ENCODE data around the gene INPP5A.

The INPP5A gene

GRCh38 chr10:132611026-132611910, 73.7 kb downstream of the INPP5A start:
- Histone ChIP-seq H3K36me3 (ENCODE audit: control insufficient read depth, insufficient read depth, low read length) (no peaks in the 10 kb centered on the region), H4K8ac (ENCODE audit: low read depth, low read length) (no peak overlapping the region), H3K4me2 (ENCODE audit: low read length) (no peak overlapping the region), H3K4ac (ENCODE audit: low read depth, low read length) (no peak overlapping the region), H3K27me3 (ENCODE audit: insufficient read depth, low read length, poor library complexity) (no peaks in the 10 kb centered on the region), H3K56ac (ENCODE audit: low read length) (no peak overlapping the region), H3K79me2 (ENCODE audit: control insufficient read depth, insufficient read depth, low read length) (no peaks in the 10 kb centered on the region), H2BK15ac (replicated peaks; ENCODE audit: low read depth) (no peak overlapping the region), H3K9ac (ENCODE audit: low read length) (no peak overlapping the region), H3K4me3 (ENCODE audit: low read length) (no peak overlapping the region), H2BK5ac (ENCODE audit: low read length) (no peak overlapping the region), H3K79me1 (ENCODE audit: low read length) (no peaks in the 10 kb centered on the region), H3K23ac (ENCODE audit: low read length) (no peak overlapping the region), H2AK5ac (ENCODE audit: low read length) (no peak overlapping the region), H2BK120ac (ENCODE audit: low read depth, low read length) (no peak overlapping the region), H4K5ac (ENCODE audit: low read length) (no peak overlapping the region), H3K18ac (ENCODE audit: low read length) (no peak overlapping the region), H3K4me1 (ENCODE audit: control insufficient read depth, low read depth, low read length) (no peaks in the 10 kb centered on the region), H3K27ac (ENCODE audit: low read depth, low read length) (no peak overlapping the region)
- no CpG with 5 or more reads among the region's 5 CpGs for WGBS (ENCODE audit: extremely low coverage, insufficient coverage, low lambda C conversion rate)
- no peak for DNase-seq

- DNase-seq = no peak
- H3K79me2 ChIP-seq (ENCODE audit: control insufficient read depth, insufficient read depth, low read length) = no peaks in the 10 kb centered on the region
- no peak overlapping the region for H3K4me3 ChIP-seq (ENCODE audit: low read length)
Measured at GRCh38 chr10:132611986-132612385, 74.4 kb downstream of the INPP5A start.

GRCh38 chr10:132612571-132613504, 75.3 kb downstream of the INPP5A start:
- Histone ChIP-seq H3K27me3 (ENCODE audit: insufficient read depth, low read length, poor library complexity) (no peaks in the 10 kb centered on the region), H3K27ac (ENCODE audit: low read depth, low read length) (no peak overlapping the region), H3K79me2 (ENCODE audit: control insufficient read depth, insufficient read depth, low read length) (no peaks in the 10 kb centered on the region), H3K36me3 (ENCODE audit: control insufficient read depth, insufficient read depth, low read length) (no peaks in the 10 kb centered on the region), H3K4ac (ENCODE audit: low read depth, low read length) (no peak overlapping the region), H3K79me1 (ENCODE audit: low read length) (no peaks in the 10 kb centered on the region), H3K56ac (ENCODE audit: low read length) (no peak overlapping the region), H2BK120ac (ENCODE audit: low read depth, low read length) (no peak overlapping the region), H3K23ac (ENCODE audit: low read length) (no peak overlapping the region), H3K4me3 (ENCODE audit: low read length) (no peak overlapping the region), H2BK15ac (replicated peaks; ENCODE audit: low read depth) (no peak overlapping the region), H3K4me2 (ENCODE audit: low read length) (no peak overlapping the region), H2BK5ac (ENCODE audit: low read length) (no peak overlapping the region), H2AK5ac (ENCODE audit: low read length) (no peak overlapping the region), H4K8ac (ENCODE audit: low read depth, low read length) (no peak overlapping the region), H3K4me1 (ENCODE audit: control insufficient read depth, low read depth, low read length) (no peaks in the 10 kb centered on the region), H3K18ac (ENCODE audit: low read length) (no peak overlapping the region), H3K9ac (ENCODE audit: low read length) (no peak overlapping the region), H4K5ac (ENCODE audit: low read length) (no peak overlapping the region)
- WGBS (ENCODE audit: extremely low coverage, insufficient coverage, low lambda C conversion rate) = no CpG with 5 or more reads among the region's 27 CpGs
- DNase-seq = no peak

More at GRCh38 chr10:132611986-132612385, 74.4 kb downstream of the INPP5A start:
- Histone ChIP-seq H3K79me1 (ENCODE audit: low read length) (no peaks in the 10 kb centered on the region), H4K5ac (ENCODE audit: low read length) (no peak overlapping the region), H3K23ac (ENCODE audit: low read length) (no peak overlapping the region), H3K27me3 (ENCODE audit: insufficient read depth, low read length, poor library complexity) (no peaks in the 10 kb centered on the region), H3K4me1 (ENCODE audit: control insufficient read depth, low read depth, low read length) (no peaks in the 10 kb centered on the region), H2BK120ac (ENCODE audit: low read depth, low read length) (no peak overlapping the region), H3K18ac (ENCODE audit: low read length) (no peak overlapping the region), H3K36me3 (ENCODE audit: control insufficient read depth, insufficient read depth, low read length) (no peaks in the 10 kb centered on the region), H3K4ac (ENCODE audit: low read depth, low read length) (no peak overlapping the region), H4K8ac (ENCODE audit: low read depth, low read length) (no peak overlapping the region), H3K27ac (ENCODE audit: low read depth, low read length) (no peak overlapping the region), H2BK15ac (replicated peaks; ENCODE audit: low read depth) (no peak overlapping the region), H3K56ac (ENCODE audit: low read length) (no peak overlapping the region), H3K9ac (ENCODE audit: low read length) (no peak overlapping the region), H2BK5ac (ENCODE audit: low read length) (no peak overlapping the region), H3K4me2 (ENCODE audit: low read length) (no peak overlapping the region), H2AK5ac (ENCODE audit: low read length) (no peak overlapping the region)
- no CpG with 5 or more reads among the region's 3 CpGs for WGBS (ENCODE audit: extremely low coverage, insufficient coverage, low lambda C conversion rate)

GRCh38 chr10:132613566-132614348, 76.2 kb downstream of the INPP5A start:
- H3K27ac ChIP-seq (ENCODE audit: low read depth, low read length) = no peak overlapping the region
- no peaks in the 10 kb centered on the region for H3K79me2 ChIP-seq (ENCODE audit: control insufficient read depth, insufficient read depth, low read length)
- H3K56ac ChIP-seq (ENCODE audit: low read length) = no peak overlapping the region
- no peak overlapping the region for H2BK5ac ChIP-seq (ENCODE audit: low read length)
- H3K4me3 ChIP-seq (ENCODE audit: low read length) = no peak overlapping the region
- no peak overlapping the region for H3K9ac ChIP-seq (ENCODE audit: low read length)
- H3K18ac ChIP-seq (ENCODE audit: low read length) = no peak overlapping the region
- H3K4me2 ChIP-seq (ENCODE audit: low read length) = no peak overlapping the region
- H2BK15ac ChIP-seq (replicated peaks; ENCODE audit: low read depth) = no peak overlapping the region
- WGBS (ENCODE audit: extremely low coverage, insufficient coverage, low lambda C conversion rate) = no CpG with 5 or more reads among the region's 22 CpGs
- H3K36me3 ChIP-seq (ENCODE audit: control insufficient read depth, insufficient read depth, low read length) = no peaks in the 10 kb centered on the region
- no peak overlapping the region for H2AK5ac ChIP-seq (ENCODE audit: low read length)
- H4K5ac ChIP-seq (ENCODE audit: low read length) = no peak overlapping the region
- no peak overlapping the region for H3K23ac ChIP-seq (ENCODE audit: low read length)
- H3K4me1 ChIP-seq (ENCODE audit: control insufficient read depth, low read depth, low read length) = no peaks in the 10 kb centered on the region
- no peaks in the 10 kb centered on the region for H3K79me1 ChIP-seq (ENCODE audit: low read length)
- no peak for DNase-seq
- no peak overlapping the region for H2BK120ac ChIP-seq (ENCODE audit: low read depth, low read length)
- no peak overlapping the region for H4K8ac ChIP-seq (ENCODE audit: low read depth, low read length)
- no peaks in the 10 kb centered on the region for H3K27me3 ChIP-seq (ENCODE audit: insufficient read depth, low read length, poor library complexity)
- no peak overlapping the region for H3K4ac ChIP-seq (ENCODE audit: low read depth, low read length)

GRCh38 chr10:132614431-132615340, 77.1 kb downstream of the INPP5A start:
- H3K36me3 ChIP-seq (ENCODE audit: control insufficient read depth, insufficient read depth, low read length) = no peaks in the 10 kb centered on the region
- H4K5ac ChIP-seq (ENCODE audit: low read length) = no peak overlapping the region
- no peak overlapping the region for H3K23ac ChIP-seq (ENCODE audit: low read length)
- no peak overlapping the region for H3K4me2 ChIP-seq (ENCODE audit: low read length)
- H2BK120ac ChIP-seq (ENCODE audit: low read depth, low read length) = no peak overlapping the region
- no peak overlapping the region for H2BK15ac ChIP-seq (replicated peaks; ENCODE audit: low read depth)
- H3K4me1 ChIP-seq (ENCODE audit: control insufficient read depth, low read depth, low read length) = no peaks in the 10 kb centered on the region
- H3K18ac ChIP-seq (ENCODE audit: low read length) = no peak overlapping the region
- H2AK5ac ChIP-seq (ENCODE audit: low read length) = no peak overlapping the region
- DNase-seq = peak; percentile 38
- H3K27ac ChIP-seq (ENCODE audit: low read depth, low read length) = no peak overlapping the region
- H3K4ac ChIP-seq (ENCODE audit: low read depth, low read length) = no peak overlapping the region
- H3K4me3 ChIP-seq (ENCODE audit: low read length) = no peak overlapping the region
- no peaks in the 10 kb centered on the region for H3K79me1 ChIP-seq (ENCODE audit: low read length)
- no peaks in the 10 kb centered on the region for H3K79me2 ChIP-seq (ENCODE audit: control insufficient read depth, insufficient read depth, low read length)
- H4K8ac ChIP-seq (ENCODE audit: low read depth, low read length) = no peak overlapping the region
- no CpG with 5 or more reads among the region's 32 CpGs for WGBS (ENCODE audit: extremely low coverage, insufficient coverage, low lambda C conversion rate)
- no peak overlapping the region for H2BK5ac ChIP-seq (ENCODE audit: low read length)
- no peak overlapping the region for H3K9ac ChIP-seq (ENCODE audit: low read length)
- H3K27me3 ChIP-seq (ENCODE audit: insufficient read depth, low read length, poor library complexity) = no peaks in the 10 kb centered on the region
- H3K56ac ChIP-seq (ENCODE audit: low read length) = no peak overlapping the region

Data from mesendoderm (in vitro differentiated cells).